C4-2B (cell line): ENCODE measurements around the gene SERPINA9.

Experiments used
- CTCF ChIP-seq: fragments of 450-650 bp; conservative IDR thresholded peaks from 2 replicates; pipeline ENCODE4 v1.5.1; 2017; ENCODE audit warnings: mild to moderate bottlenecking
- ZFX ChIP-seq: fragments of 450-650 bp; IDR thresholded peaks from 2 replicates; pipeline ENCODE4 v1.6.1; 2017

- no peak for TF ChIP-seq CTCF
- no peak for TF ChIP-seq ZFX
Observed at GRCh38 chr14:94500264-94500663, 24.3 kb upstream of the SERPINA9 start.
